SK-MEL-5 (cell line): Measurements from ENCODE around the gene KNL1. TPM values are rescaled to one million over a fixed set of nuclear protein-coding genes. Genes with fewer than 3 reads are reported as not detected.

Experiments
- DNase-seq: peaks from one replicate; pipeline ENCODE4 v3.0.0-alpha.2; 2016; ENCODE audit warnings: low read depth, low spot score
- in situ Hi-C: cut with HindIII; loops from 2 replicates; pipeline ENCODE4 v1.10.0; 2016; ENCODE audit warnings: low sequenced_read_pairs, high pct_unique_total_duplicates, low pct_unique_long_range_greater_than_20kb
- small RNA-seq, 2 experiments: library from RNA; depleted of rRNA; stranded (forward); fragments of <200 nt; gene quantifications; one replicate each; pipeline ENCODE3, GENCODE V24; 2014
- total RNA-seq: library from RNA; depleted of rRNA; stranded (reverse); fragments of >200 nt; shearing (Covaris generic); gene quantifications from 2 replicates; pipeline ENCODE4 v1.2.3, GENCODE V29; 2014; rRNA removed

Gene KNL1
- total RNA-seq, 1 experiment from 2014 or later = 17.2 TPM

DNA sequence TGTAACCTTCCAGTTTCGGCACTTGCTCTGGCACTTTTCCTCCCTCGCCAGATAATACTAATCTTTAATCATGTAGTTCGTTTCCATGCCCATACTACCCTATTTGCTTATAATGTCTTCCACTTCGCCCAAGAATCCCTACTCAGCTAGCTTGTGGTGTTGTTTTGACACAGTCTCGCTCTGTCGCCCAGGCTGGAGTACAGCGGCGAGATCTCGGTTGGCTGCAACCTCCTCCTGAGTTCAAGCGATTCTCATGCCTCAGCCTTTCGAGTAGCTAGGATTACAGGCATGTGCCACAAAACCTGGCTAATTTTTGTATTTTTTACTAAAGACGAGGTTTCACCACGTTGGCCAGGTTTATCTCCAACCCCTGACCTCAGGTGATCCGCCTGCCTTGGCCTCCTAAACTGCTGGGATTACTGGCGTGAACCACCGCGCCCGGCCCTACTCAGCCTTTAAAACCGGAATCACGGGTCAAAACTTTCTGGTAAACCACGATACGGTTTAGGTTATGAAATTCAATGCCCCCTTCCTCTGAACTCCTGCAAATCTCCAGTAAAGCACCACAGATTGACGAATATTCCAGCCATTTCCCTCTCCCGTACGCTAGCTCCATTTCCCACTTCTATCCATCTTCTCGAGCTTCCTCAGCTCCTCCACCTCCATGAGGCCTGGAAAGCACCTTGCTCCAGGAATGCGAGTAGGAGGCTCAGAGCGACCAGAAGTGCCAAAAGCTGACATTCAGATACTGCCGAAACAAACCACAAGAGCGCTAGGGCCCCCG lies 100.0 kb downstream of the KNL1 start:
- in situ Hi-C loops = no loop called here
- DNase-seq = no peak

DNA sequence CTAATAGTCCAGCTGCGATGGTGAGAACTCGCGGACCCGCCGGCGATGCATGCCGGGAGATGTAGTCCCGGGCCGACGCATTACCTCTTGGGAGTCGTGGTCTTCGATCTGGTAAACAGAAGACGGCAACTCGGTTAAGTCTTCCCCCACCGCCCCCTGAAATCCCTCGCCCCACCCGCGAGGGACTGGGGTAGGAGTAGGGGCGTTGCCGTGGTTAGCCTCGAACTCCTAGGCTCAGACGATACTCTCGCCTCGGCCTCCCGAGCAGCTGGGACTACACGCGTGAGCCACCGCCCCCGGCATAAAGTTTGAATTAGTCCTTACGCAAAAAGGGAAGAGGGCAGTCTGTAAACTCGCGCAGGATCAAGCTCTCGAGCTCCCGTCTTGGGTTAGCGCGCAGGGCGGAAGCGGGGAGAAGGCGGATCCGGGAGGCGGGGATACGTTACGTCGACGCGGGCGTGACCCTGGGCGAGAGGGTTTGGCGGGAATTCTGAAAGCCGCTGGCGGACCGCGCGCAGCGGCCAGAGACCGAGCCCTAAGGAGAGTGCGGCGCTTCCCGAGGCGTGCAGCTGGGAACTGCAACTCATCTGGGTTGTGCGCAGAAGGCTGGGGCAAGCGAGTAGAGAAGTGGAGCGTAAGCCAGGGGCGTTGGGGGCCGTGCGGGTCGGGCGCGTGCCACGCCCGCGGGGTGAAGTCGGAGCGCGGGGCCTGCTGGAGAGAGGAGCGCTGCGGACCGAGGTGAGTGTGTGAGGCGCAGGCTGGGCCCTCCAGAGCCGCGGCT lies 100.8 kb downstream of the KNL1 start, which contains the start of gene RAD51:
Gene RAD51, plus strand, starts transcription at position 487 of the 781 bp plus-strand sequence. CDS start 3,585 bp downstream, outside the sequence.
- DNase-seq = peak; percentile 94
- in situ Hi-C loops = no loop called here

DNA sequence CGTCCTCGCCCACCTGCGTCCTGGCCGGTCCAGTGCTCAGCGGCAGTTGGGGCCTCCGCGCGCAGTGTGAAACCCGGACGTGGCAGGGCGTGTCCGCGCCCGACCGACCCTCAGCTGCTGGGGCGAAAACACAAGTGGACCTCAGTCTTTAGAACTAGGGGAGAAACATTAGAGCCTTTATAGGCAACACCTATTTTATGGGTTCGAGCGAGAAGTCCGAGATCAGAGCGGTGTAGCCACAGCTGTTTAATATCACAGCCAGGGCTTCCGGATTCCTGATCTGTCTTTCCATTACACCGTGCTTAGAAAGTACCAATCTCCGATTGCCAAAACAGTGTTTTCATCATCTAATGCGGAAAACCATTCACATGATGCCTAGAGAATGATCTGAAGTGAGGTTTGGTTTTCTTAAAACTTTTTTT lies 101.4 kb downstream of the KNL1 start:
- in situ Hi-C loops = no loop called here
- DNase-seq = no peak

DNA sequence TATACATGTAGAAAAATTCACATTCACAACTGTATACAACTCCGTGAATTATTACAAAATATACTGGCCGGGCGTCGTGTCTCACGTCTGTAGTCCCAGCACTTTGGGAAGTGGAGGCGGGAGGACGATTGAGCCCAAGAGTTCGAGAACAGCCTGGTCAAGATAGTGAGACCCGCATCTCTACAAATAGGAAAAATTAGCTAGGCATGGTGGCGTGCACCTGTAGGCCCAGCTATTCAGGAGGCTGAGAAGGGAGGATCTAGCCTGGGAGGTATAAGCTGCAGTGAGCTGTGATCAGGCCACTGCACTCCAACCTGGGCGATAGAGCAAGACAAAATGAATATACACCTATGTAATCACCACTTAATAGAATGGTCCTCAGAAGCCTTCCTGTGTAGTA lies 102.2 kb downstream of the KNL1 start:
- in situ Hi-C loops = no loop called here
- no peak for DNase-seq

DNA sequence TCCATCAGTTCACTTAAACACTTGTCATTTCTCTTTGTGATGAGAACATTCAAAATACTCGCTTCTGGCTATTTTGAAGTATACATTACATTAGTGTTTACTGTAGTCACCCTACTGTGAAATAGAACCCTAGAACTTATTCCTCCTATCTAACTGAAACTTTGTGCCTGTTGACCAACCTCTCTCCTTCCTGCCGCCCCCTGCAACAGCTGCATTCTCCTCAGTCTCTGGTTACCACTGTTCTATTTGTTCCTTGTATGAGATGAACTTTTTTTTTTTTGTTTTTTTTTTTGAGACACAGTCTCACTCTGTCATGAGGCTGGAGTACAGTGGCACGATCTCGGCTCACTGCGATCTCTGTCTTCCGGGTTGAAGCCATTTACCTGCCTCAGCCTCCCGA lies 103.9 kb downstream of the KNL1 start:
- in situ Hi-C loops = no loop called here

DNA sequence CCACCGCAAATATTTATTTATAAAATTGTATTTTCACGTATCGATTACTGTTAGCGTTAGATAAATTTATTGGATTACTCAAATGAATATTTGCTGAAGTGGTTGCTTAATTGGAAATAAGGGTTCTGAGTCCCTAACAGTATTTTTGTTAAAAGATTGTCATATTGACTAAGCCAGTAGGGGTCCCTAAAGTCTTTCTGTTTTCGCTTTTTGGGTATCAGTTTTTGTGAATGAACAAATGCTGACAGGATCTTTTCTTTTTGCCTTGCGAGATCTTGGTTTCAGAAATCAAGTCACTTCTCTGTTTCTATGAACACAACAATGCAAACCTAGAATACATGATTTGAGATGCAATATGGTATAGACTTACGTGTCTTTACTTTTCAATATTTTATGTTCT lies 108.0 kb downstream of the KNL1 start:
- in situ Hi-C loops = no loop called here
- peak; percentile 33 for DNase-seq

More for the DNA sequence above, 103.9 kb downstream of the KNL1 start:
- no peak for DNase-seq

DNA sequence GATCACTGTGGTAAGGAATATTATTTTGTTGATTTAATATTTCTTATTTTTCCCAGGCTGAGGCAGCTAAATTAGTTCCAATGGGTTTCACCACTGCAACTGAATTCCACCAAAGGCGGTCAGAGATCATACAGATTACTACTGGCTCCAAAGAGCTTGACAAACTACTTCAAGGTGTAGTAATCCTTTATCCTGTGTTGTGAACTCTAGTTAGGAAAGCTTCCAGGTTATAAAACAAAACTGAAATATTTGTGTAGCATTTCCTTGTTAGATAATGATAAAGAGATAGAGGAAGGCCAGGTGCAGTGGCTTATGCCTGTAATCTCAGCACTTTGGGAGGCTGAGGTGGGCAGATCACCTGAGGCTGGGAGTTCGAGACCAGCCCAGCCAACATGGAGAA lies 112.1 kb downstream of the KNL1 start:
- DNase-seq = no peak
- in situ Hi-C loops = no loop called here

Small RNA genes lying within 50 kb of the gene (small RNA-seq; reads per million reads assigned to genes)
- gene RF00017 (0 reads per million in 2 experiments), gene RN7SL376P (0 reads per million in 2 experiments)

Other genes with a start within 250 kb of the KNL1 start
- gene PHGR1, start 243.2 kb upstream of the KNL1 start, total RNA-seq = not detected in 2 replicates
- 0.34 and 0.80 TPM in 2 replicates for gene DISP2, start 236.0 kb upstream of the KNL1 start, total RNA-seq
- gene KNSTRN, start 211.5 kb upstream of the KNL1 start, total RNA-seq = 39.7 and 41.8 TPM in 2 replicates
- gene IVD, start 188.5 kb upstream of the KNL1 start, total RNA-seq = 16.6 and 23.3 TPM in 2 replicates
- gene BAHD1, start 153.3 kb upstream of the KNL1 start, total RNA-seq = 9.1 and 10.7 TPM in 2 replicates
- gene CHST14, start 123.3 kb upstream of the KNL1 start, total RNA-seq = 15.5 and 16.4 TPM in 2 replicates
- 8.9 and 21.6 TPM in 2 replicates for gene CCDC32, start 29.2 kb upstream of the KNL1 start, total RNA-seq
- gene RPUSD2, start 24.9 kb upstream of the KNL1 start, total RNA-seq = 13.7 and 17.9 TPM in 2 replicates
- gene RAD51, start 100.9 kb downstream of the KNL1 start, total RNA-seq = 5.1 and 7.0 TPM in 2 replicates
- 26.6 and 31.3 TPM in 2 replicates for gene RMDN3, start 161.0 kb downstream of the KNL1 start, total RNA-seq
- gene GCHFR, start 169.8 kb downstream of the KNL1 start, total RNA-seq = 0.82 and 1.3 TPM in 2 replicates
- not detected in 2 replicates for gene C15orf62, start 175.7 kb downstream of the KNL1 start, total RNA-seq
- gene ZFYVE19, start 212.8 kb downstream of the KNL1 start, total RNA-seq = 9.3 and 11.5 TPM in 2 replicates
- gene DNAJC17, start 213.2 kb downstream of the KNL1 start, total RNA-seq = 23.5 and 26.9 TPM in 2 replicates
- not detected in 2 replicates for gene PPP1R14D, start 234.5 kb downstream of the KNL1 start, total RNA-seq
- 0.32 and 1.4 TPM in 2 replicates for gene SPINT1, start 249.8 kb downstream of the KNL1 start, total RNA-seq